Liver (tissue), 8 donors: ENCODE measurements around the gene SMIM45.

Experiments
- DNase-seq: peaks from one replicate; pipeline ENCODE4 v3.0.0-alpha.2; 2017; ENCODE audit warnings: low spot score
- H3K27ac ChIP-seq, 2 donors: one replicate each; pipeline ENCODE4 v1.7.0; 2013; ENCODE audit warnings: inconsistent platforms in 2 of 2, low read length in 2 of 2, control low read depth in 1 of 2, low read depth in 1 of 2, mild to moderate bottlenecking in 1 of 2
- H3K27me3 ChIP-seq, 4 donors: one replicate each; pipeline versions ENCODE4 v1.6.1 to v1.7.0; 2013; ENCODE audit warnings: low read length in 3 of 4, inconsistent platforms in 1 of 4, mild to moderate bottlenecking in 1 of 4, moderate library complexity in 1 of 4; ENCODE audit not compliant: control insufficient read depth in 4 of 4, insufficient read depth in 4 of 4
- H3K36me3 ChIP-seq, 4 donors: one replicate each; pipeline versions ENCODE4 v1.6.1 to v1.7.0; 2013; ENCODE audit warnings: low read length in 3 of 4, mild to moderate bottlenecking in 3 of 4, low read depth in 1 of 4, moderate library complexity in 1 of 4; ENCODE audit not compliant: control insufficient read depth in 4 of 4, insufficient read depth in 3 of 4
- H3K4me1 ChIP-seq, 4 donors: one replicate each; pipeline versions ENCODE4 v1.6.1 to v1.7.0; 2013; ENCODE audit warnings: low read length in 3 of 4, mild to moderate bottlenecking in 3 of 4, moderate library complexity in 1 of 4; ENCODE audit not compliant: control insufficient read depth in 4 of 4, insufficient read depth in 4 of 4
- H3K4me3 ChIP-seq, 3 donors: one replicate each; pipeline versions ENCODE4 v1.6.1 to v1.7.0; 2013; ENCODE audit warnings: low read length in 3 of 3, control low read depth in 1 of 3, low read depth in 1 of 3, mild to moderate bottlenecking in 1 of 3
- H3K9ac ChIP-seq, 2 donors: one replicate each; pipeline ENCODE4 v1.7.0; 2013; ENCODE audit warnings: low read length in 2 of 2, mild to moderate bottlenecking in 2 of 2, moderate library complexity in 2 of 2, control low read depth in 1 of 2, low read depth in 1 of 2
- H3K9me3 ChIP-seq, 4 donors: one replicate each; pipeline versions ENCODE4 v1.6.1 to v1.7.0; 2013; ENCODE audit warnings: low read length in 3 of 4; ENCODE audit not compliant: control insufficient read depth in 4 of 4
- ATF3 ChIP-seq: IDR thresholded peaks from 2 replicates; pipeline ENCODE4 v1.6.1; 2016; ENCODE audit warnings: antibody characterized with exemption
- CTCF ChIP-seq: fragments of 150-350 bp; IDR thresholded peaks from 2 replicates; pipeline ENCODE4 v1.5.1; 2017; ENCODE audit warnings: improper control_type of control experiment, low read depth, low read length; ENCODE audit not compliant: missing input control
- FOXA1 ChIP-seq: IDR thresholded peaks from 2 replicates; pipeline ENCODE4 v1.6.1; 2016; ENCODE audit warnings: antibody characterized with exemption
- HNF4A ChIP-seq, 2 donors: conservative IDR thresholded peaks; 2 replicates each; pipeline ENCODE4 v1.6.1; 2016; ENCODE audit warnings: antibody characterized with exemption in 2 of 2, mild to moderate bottlenecking in 2 of 2
- HNF4G ChIP-seq: IDR thresholded peaks from 2 replicates; pipeline ENCODE4 v1.6.1; 2016; ENCODE audit warnings: antibody characterized with exemption
- JUND ChIP-seq, 2 donors: IDR thresholded peaks; 2 replicates each; pipeline ENCODE4 v1.6.1; 2016; ENCODE audit warnings: antibody characterized with exemption in 2 of 2
- NR2F2 ChIP-seq: IDR thresholded peaks from 2 replicates; pipeline ENCODE4 v1.6.1; 2016; ENCODE audit warnings: antibody characterized with exemption
- RAD21 ChIP-seq, 2 donors: IDR thresholded peaks; 2 replicates each; pipeline ENCODE4 v1.6.1; 2016; ENCODE audit warnings: antibody characterized with exemption in 2 of 2, mild to moderate bottlenecking in 2 of 2
- REST ChIP-seq: IDR thresholded peaks from 2 replicates; pipeline ENCODE4 v1.6.1; 2016; ENCODE audit warnings: antibody characterized with exemption, mild to moderate bottlenecking
- RXRA ChIP-seq, 2 donors: IDR thresholded peaks; 2 replicates each; pipeline ENCODE4 v1.6.1; 2017 to 2018; ENCODE audit warnings: antibody characterized with exemption in 2 of 2, mild to moderate bottlenecking in 1 of 2
- SP1 ChIP-seq: IDR thresholded peaks from 2 replicates; pipeline ENCODE4 v1.6.1; 2018; ENCODE audit warnings: antibody characterized with exemption, mild to moderate bottlenecking
- TAF1 ChIP-seq: conservative IDR thresholded peaks from 2 replicates; pipeline ENCODE4 v1.6.1; 2016; ENCODE audit warnings: antibody characterized with exemption, mild to moderate bottlenecking
- YY1 ChIP-seq: IDR thresholded peaks from 2 replicates; pipeline ENCODE4 v1.6.1; 2016; ENCODE audit warnings: antibody characterized with exemption, mild to moderate bottlenecking
- WGBS: extraction: QIAGEN DNeasy Blood & Tissue Kit; methylation state at CpG from one replicate; pipeline ENCODE4 v1.1.7; 2013; 5-methylcytosine and 5-hydroxymethylcytosine counted together
- donor health status: healthy.
- donor health status: healthy.
- donor health status: healthy.
- donor health status: healthy.
- donor health status: healthy.

The SMIM45 gene

GRCh38 chr22:41922940-41923594 is 28.9 kb upstream of the SMIM45 start (continued):
- TF ChIP-seq ATF3 = no peak

- Histone ChIP-seq H3K4me3 (no peak overlapping the region), H3K4me1 (peaks cover 4 to 16% (median 10%) of the 10 kb centered on the region in 4 donors), H3K27me3 (peaks cover 0 to 3% (median 0%) of the 10 kb centered on the region in 4 donors), H3K36me3 (no peaks in the 10 kb centered on the region), H3K9me3 (no peaks in the 10 kb centered on the region), H3K27ac (no peak overlapping the region), H3K9ac (no peak overlapping the region)
- TF ChIP-seq FOXA1 = no peak
- no peak for TF ChIP-seq YY1
- TF ChIP-seq HNF4G = no peak
- TF ChIP-seq JUND (IDR thresholded peaks at IDR 0.05) = no peak
- no peak for DNase-seq
- WGBS = 93% methylated on average over 14 of the region's 14 CpGs
Measured at GRCh38 chr22:41923595-41924276, 28.2 kb upstream of the SMIM45 start.

GRCh38 chr22:41925783-41926460 is 26.0 kb upstream of the SMIM45 start:
- DNase-seq = peak; percentile 76
- H3K4me1 ChIP-seq = peaks cover 3 to 8% (median 6%) of the 10 kb centered on the region in 4 donors
- no peak overlapping the region for H3K27ac ChIP-seq
- H3K27me3 ChIP-seq = peaks cover 0 to 3% (median 0%) of the 10 kb centered on the region in 4 donors
- no peaks in the 10 kb centered on the region for H3K9me3 ChIP-seq
- WGBS = 6% methylated on average over 47 of the region's 48 CpGs
- H3K36me3 ChIP-seq = no peaks in the 10 kb centered on the region
- H3K9ac ChIP-seq = no peak overlapping the region
- no peak for TF ChIP-seq SP1
- TF ChIP-seq RAD21 (IDR thresholded peaks at IDR 0.05) = peak in 1 of 2 donors; percentile 26
- no peak for TF ChIP-seq HNF4A (conservative IDR thresholded peaks at IDR 0.05)
- TF ChIP-seq HNF4G = no peak
- TF ChIP-seq FOXA1 = no peak
- TF ChIP-seq NR2F2 = no peak
- TF ChIP-seq CTCF = peak; percentile 66
- no peak for TF ChIP-seq RXRA (IDR thresholded peaks at IDR 0.05)
- H3K4me3 ChIP-seq = peak overlapping the region in 2 of 3 donors; percentile 11 to 50

- no peak for TF ChIP-seq RXRA (IDR thresholded peaks at IDR 0.05)
- TF ChIP-seq TAF1 = no peak
- no peak for TF ChIP-seq RAD21 (IDR thresholded peaks at IDR 0.05)
- TF ChIP-seq HNF4A (conservative IDR thresholded peaks at IDR 0.05) = no peak
- TF ChIP-seq REST = no peak
- TF ChIP-seq YY1 = no peak
- no peak for TF ChIP-seq ATF3
- no peak for DNase-seq
- peaks cover 0 to 3% (median 0%) of the 10 kb centered on the region in 4 donors for H3K27me3 ChIP-seq
- H3K4me1 ChIP-seq = peaks cover 3 to 8% (median 6%) of the 10 kb centered on the region in 4 donors
- no peaks in the 10 kb centered on the region for H3K36me3 ChIP-seq
- no peaks in the 10 kb centered on the region for H3K9me3 ChIP-seq
- H3K4me3 ChIP-seq = no peak overlapping the region
- WGBS = 84% methylated on average over 6 of the region's 6 CpGs
- H3K27ac ChIP-seq = no peak overlapping the region
- H3K9ac ChIP-seq = no peak overlapping the region
Measured at GRCh38 chr22:41927813-41928212, 24.1 kb upstream of the SMIM45 start.
